Keratinocyte (primary cell): ENCODE measurements around the gene CCDC61.

Experiments used
- CTCF ChIP-seq, 3 experiments: IDR thresholded peaks in 1 of 3; conservative IDR thresholded peaks in 1 of 3; optimal IDR thresholded peaks in 1 of 3; 2 replicates in 2 of 3; 3 replicates in 1 of 3; pipeline versions ENCODE3 to v1.5.1; 2011; ENCODE audit warnings: low read length in 3 of 3, mild to moderate bottlenecking in 3 of 3, moderate library complexity in 2 of 3, control low read depth in 1 of 3, inconsistent platforms in 1 of 3; ENCODE audit not compliant: insufficient read depth in 2 of 3; ENCODE audit errors: extremely low read depth in 1 of 3
- EZH2 ChIP-seq: IDR thresholded peaks from one replicate; pipeline ENCODE4 v1.6.1; 2012; ENCODE audit warnings: inconsistent platforms, mild to moderate bottlenecking, low read length, moderate library complexity

DNA sequence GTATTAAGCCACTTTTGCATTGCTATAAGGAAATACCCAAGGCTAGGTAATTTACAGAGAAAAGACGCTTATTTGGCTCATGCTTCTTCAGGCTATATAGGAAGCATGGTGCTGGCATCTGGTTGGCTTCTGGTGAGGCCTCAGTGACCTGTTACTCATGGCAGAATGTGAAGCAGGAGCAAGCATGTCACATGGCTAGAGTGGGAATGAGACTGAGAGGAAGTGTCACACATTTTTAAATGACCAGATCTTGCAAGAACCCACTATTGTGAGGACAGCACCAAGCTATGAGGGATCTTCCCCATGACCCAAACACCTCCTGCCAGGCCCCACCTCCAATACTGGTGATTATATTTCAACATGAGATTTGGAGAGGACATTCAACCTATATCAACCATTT, 71.2 kb downstream of the CCDC61 start:
- TF ChIP-seq CTCF (optimal IDR thresholded peaks at IDR 0.05 in 1 of 3, IDR thresholded peaks at IDR 0.05 in 1 of 3, conservative IDR thresholded peaks at IDR 0.05 in 1 of 3; ENCODE audit: extremely low read depth in 1 of 3, insufficient read depth in 2 of 3, low read length in 3 of 3) (no peak), EZH2 (no peak)
